Measurements from ENCODE around the gene ABHD2.

GRCh38 chr15:89208256-89208655 lies 120.0 kb downstream of the ABHD2 start:
- TF ChIP-seq ELF4 (IDR thresholded peaks at IDR 0.05) (no peak), NFRKB (IDR thresholded peaks at IDR 0.05) (no peak), SP1 (IDR thresholded peaks at IDR 0.05) (no peak)
